Right atrium auricular region (tissue), 2 donors: Measurements from ENCODE around the gene ZDHHC22. TPM values are rescaled to one million over a fixed set of nuclear protein-coding genes. Genes with fewer than 3 reads are reported as not detected.
A peak's percentile ranks its signal among the peaks of the same experiment; 100 is the strongest.
"Not testable (repeated sequence)": the region's sequence is repeated elsewhere in the genome, so short reads cannot be mapped to it uniquely, and the experiment has no call there.

ENCODE experiments used
- DNase-seq: peaks from one replicate; pipeline ENCODE4 v3.0.0-alpha.2; 2019; ENCODE audit warnings: low spot score
- H3K27ac ChIP-seq, 2 donors: fragments of 200-600 bp; sonication (generic); 1 replicate in 1 of 2; 2 replicates in 1 of 2; pipeline ENCODE4 v1.5.1; 2016 to 2019
- H3K27me3 ChIP-seq, 2 donors: fragments of 200-600 bp; sonication (generic); one replicate each; pipeline versions ENCODE4 v1.5.1 to v1.6.0; 2017 to 2019
- H3K36me3 ChIP-seq: fragments of 200-600 bp; sonication (generic); one replicate; pipeline ENCODE4 v1.5.1; 2016
- H3K4me1 ChIP-seq, 2 donors: fragments of 200-600 bp; sonication (generic); one replicate each; pipeline versions ENCODE4 v1.5.1 to v1.6.0; 2017 to 2019
- H3K4me3 ChIP-seq, 2 donors: fragments of 200-600 bp; sonication (generic); 1 replicate in 1 of 2; 2 replicates in 1 of 2; pipeline ENCODE4 v1.5.1; 2017 to 2019; ENCODE audit warnings: mild to moderate bottlenecking in 1 of 2, moderate library complexity in 1 of 2
- H3K9me3 ChIP-seq, 2 donors: fragments of 200-600 bp; sonication (generic); one replicate each; pipeline ENCODE4 v1.5.1; 2019
- total RNA-seq, 2 donors: library from RNA; depleted of rRNA; stranded (reverse); fragments of >200 nt; gene quantifications; one replicate each; pipeline ENCODE4 v1.1.0, GENCODE V29; 2016
- TF ChIP-seq, protein P1 (sequence below), 2 donors: fragments of 200-600 bp; sonication (generic); IDR thresholded peaks; one replicate each; pipeline ENCODE4 v1.5.1; 2019; ENCODE audit warnings: antibody characterized with exemption in 2 of 2

Gene ZDHHC22
- total RNA-seq, 2 donors from 2014 or later = not detected

DNA sequence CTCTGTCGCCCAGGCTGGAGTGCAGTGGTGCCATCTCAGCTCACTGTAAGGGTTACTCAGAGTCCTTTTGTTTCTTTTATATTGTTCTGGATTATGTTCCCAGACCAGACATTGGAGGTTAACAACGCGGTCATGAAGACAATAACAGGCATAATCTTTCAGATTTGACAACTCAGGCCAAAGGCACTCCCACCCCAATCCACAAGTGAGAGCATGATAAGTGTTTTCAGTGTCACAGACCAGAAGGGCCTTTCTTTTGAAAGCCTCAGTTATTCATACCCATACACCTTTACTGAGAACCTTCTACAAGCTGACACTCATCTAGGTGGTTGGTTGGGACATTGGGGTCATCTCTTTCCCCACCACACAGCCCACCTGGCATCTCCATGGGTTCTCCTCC, 37.1 kb upstream of the ZDHHC22 start:
- H3K36me3 ChIP-seq = no peaks in the 10 kb centered on the region
- TF ChIP-seq, protein P1, sequence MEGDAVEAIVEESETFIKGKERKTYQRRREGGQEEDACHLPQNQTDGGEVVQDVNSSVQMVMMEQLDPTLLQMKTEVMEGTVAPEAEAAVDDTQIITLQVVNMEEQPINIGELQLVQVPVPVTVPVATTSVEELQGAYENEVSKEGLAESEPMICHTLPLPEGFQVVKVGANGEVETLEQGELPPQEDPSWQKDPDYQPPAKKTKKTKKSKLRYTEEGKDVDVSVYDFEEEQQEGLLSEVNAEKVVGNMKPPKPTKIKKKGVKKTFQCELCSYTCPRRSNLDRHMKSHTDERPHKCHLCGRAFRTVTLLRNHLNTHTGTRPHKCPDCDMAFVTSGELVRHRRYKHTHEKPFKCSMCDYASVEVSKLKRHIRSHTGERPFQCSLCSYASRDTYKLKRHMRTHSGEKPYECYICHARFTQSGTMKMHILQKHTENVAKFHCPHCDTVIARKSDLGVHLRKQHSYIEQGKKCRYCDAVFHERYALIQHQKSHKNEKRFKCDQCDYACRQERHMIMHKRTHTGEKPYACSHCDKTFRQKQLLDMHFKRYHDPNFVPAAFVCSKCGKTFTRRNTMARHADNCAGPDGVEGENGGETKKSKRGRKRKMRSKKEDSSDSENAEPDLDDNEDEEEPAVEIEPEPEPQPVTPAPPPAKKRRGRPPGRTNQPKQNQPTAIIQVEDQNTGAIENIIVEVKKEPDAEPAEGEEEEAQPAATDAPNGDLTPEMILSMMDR (IDR thresholded peaks at IDR 0.05) = no peak
- peaks cover 0 to 4% of the 10 kb centered on the region in 2 donors for H3K27me3 ChIP-seq
- no peak for DNase-seq
- H3K9me3 ChIP-seq = no peaks in the 10 kb centered on the region
- no peak overlapping the region for H3K27ac ChIP-seq
- H3K4me3 ChIP-seq = no peak overlapping the region
- H3K4me1 ChIP-seq = peaks cover 0 to 12% of the 10 kb centered on the region in 2 donors

DNA sequence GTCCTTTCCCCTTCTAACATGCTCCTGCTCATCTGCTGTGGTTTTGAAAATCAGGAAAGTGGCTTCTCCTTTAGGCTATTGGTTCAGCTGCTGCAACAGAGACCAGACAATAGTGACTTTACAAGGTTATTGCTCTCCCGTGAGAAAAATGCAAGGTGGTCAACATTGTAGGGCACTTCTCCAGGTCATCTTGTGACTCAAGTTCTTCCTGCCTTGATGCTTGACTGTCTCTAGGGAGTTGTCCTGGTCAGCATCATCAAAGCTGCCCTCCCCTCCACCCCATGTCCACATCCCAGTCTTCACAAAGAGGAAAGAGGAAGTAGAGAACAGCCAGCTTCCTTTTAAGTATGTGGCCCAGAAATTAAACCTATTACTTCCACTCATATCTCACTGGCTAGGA, 36.1 kb upstream of the ZDHHC22 start:
- TF ChIP-seq, protein P1 (IDR thresholded peaks at IDR 0.05) = no peak
- Histone ChIP-seq H3K36me3 (no peaks in the 10 kb centered on the region), H3K9me3 (no peaks in the 10 kb centered on the region), H3K4me1 (peaks cover 0 to 12% of the 10 kb centered on the region in 2 donors), H3K27me3 (peaks cover 0 to 4% of the 10 kb centered on the region in 2 donors), H3K4me3 (no peak overlapping the region), H3K27ac (no peak overlapping the region)
- peak; percentile 48 for DNase-seq

DNA sequence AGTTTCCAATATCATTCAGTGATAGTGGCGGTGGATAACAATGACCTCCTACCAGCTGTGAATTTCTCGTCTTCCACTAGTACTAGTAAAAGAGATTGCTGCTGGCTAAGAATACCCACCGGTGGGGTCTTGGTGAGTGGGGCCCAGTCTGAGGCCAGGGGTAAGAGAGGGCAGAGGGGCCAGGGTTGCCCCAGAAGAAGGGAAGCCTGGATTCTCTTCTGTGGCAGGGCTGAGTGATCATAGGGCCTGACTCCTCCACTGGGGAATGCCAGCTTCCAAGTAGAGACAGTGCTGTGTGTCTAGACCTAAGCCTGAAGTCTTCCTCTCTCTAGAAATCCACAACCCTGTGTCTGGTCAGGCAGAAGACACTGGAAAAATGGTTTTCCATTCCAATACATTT, 34.3 kb upstream of the ZDHHC22 start:
- peak; percentile 46 for DNase-seq
- Histone ChIP-seq H3K27ac (no peak overlapping the region), H3K9me3 (peaks cover 0 to 2% of the 10 kb centered on the region in 2 donors), H3K4me1 (no peaks in the 10 kb centered on the region), H3K36me3 (no peaks in the 10 kb centered on the region), H3K4me3 (no peak overlapping the region), H3K27me3 (no peaks in the 10 kb centered on the region)
- TF ChIP-seq, protein P1 (IDR thresholded peaks at IDR 0.05) = no peak

DNA sequence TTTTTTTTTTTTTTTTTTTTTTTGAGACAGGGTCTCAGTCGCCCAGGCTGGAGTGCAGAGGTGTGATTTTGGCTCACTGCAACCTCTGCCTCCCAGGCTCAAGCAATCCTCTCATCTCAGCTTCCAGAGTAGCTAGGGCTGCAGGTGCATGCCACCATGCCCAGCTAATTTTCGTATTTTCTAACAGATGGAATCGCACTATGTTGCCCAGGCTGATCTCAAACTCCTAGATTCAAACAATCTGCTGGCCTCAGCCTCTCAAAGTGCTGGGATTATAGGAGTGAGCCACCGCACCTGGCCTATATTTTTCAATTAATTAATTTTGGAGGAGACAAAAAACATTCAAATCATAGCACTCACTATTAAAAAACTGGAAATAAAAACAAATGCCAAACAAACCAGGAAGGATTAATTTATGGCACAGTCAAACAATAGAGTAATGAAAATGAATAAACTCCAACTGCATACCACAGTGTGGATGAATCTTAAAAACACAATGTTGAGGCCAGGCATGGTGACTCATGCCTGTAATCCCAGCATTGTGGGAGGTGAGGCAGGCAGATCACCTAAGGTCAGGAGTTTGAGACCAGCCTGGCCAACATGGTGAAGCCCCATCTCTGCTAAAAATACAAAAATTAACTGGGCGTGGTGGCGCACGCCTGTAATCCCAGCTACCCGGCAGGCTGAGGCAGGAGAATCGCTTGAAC, 32.5 kb upstream of the ZDHHC22 start:
- H3K4me3 ChIP-seq = not testable (repeated sequence)
- H3K9me3 ChIP-seq = peaks cover 0 to 20% of the 10 kb centered on the region in 2 donors
- DNase-seq = peak; percentile 13

DNA sequence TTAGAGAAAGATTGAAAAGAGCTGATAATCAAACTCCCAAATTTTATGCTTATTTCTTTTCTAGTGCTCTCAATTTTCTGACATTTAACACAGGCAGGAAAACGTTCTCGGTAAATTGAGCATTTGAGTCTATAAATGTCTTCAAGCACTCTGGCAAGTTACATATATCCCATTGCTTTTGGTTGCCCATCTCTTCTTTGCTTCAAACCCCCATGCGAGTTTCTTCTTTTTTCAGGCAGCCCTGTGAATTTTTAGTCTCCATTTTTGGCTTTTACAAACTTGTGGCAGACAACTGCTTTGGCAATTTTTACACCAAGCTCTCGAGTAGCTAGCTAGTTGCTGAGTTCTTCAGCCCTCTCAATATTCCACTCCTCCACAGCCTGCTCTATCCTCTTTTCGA, 31.3 kb upstream of the ZDHHC22 start:
- no peak for DNase-seq
- no peak overlapping the region for H3K27ac ChIP-seq
- no peak overlapping the region for H3K4me3 ChIP-seq
- H3K9me3 ChIP-seq = peaks cover 0 to 27% of the 10 kb centered on the region in 2 donors
- TF ChIP-seq, protein P1 (IDR thresholded peaks at IDR 0.05) = no peak
- no peaks in the 10 kb centered on the region for H3K36me3 ChIP-seq
- H3K27me3 ChIP-seq = no peaks in the 10 kb centered on the region
- H3K4me1 ChIP-seq = no peaks in the 10 kb centered on the region

More for the DNA sequence above, 32.5 kb upstream of the ZDHHC22 start:
- H3K27ac ChIP-seq, H3K36me3 ChIP-seq, H3K27me3 ChIP-seq, H3K4me1 ChIP-seq: not testable (repeated sequence)

DNA sequence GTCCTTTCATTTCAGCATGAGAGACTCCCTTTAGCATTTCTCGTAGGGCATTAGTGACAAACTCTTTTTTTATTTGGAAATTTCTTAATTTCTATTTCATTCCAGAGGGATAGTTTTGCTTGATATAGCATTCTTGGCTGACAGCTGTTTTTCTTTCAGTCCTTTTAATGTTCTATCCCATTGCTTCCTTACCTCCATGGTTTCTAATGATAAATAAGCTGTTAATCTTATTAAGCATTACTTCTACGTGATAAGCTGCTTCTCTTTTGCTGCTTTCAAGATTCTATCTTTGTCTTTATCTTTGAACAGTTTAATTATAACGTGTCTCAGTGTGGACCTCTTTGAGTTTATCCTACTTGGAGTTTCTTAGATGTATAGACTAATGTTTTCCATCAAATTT, 28.5 kb upstream of the ZDHHC22 start:
- no peak for DNase-seq
- no peaks in the 10 kb centered on the region for H3K27me3 ChIP-seq

More for the DNA sequence above, 28.5 kb upstream of the ZDHHC22 start:
- Histone ChIP-seq H3K4me3 (no peak overlapping the region), H3K4me1 (no peaks in the 10 kb centered on the region), H3K36me3 (no peaks in the 10 kb centered on the region), H3K27ac (no peak overlapping the region), H3K9me3 (peaks cover 0 to 27% of the 10 kb centered on the region in 2 donors)
- TF ChIP-seq, protein P1 (IDR thresholded peaks at IDR 0.05) = no peak
